GM18505 (cell line): ENCODE data around the gene GRID1.

Source experiments
- ATAC-seq: cut with Tn5 transposase; IDR thresholded peaks from one replicate; pipeline ENCODE4 v1.9.1; 2021; ENCODE audit not compliant: unreplicated experiment
- POLR2A ChIP-seq: IDR thresholded peaks from 4 replicates; pipeline ENCODE4 v1.6.1; 2011; ENCODE audit warnings: borderline replicate concordance; ENCODE audit not compliant: insufficient read depth, insufficient read length; ENCODE audit errors: extremely low read depth

The GRID1 gene

GRCh38 chr10:86229811-86230556 is 136.6 kb downstream of the GRID1 start:
- TF ChIP-seq POLR2A, result no peak
- ATAC-seq, result no peak

- ATAC-seq, result no peak
- no peak for TF ChIP-seq POLR2A
These were observed 137.2 kb downstream of the GRID1 start for GRCh38 chr10:86229376-86229775.

GRCh38 chr10:86227501-86228258 is 138.9 kb downstream of the GRID1 start:
- ATAC-seq, result no peak
- TF ChIP-seq POLR2A, result no peak

- TF ChIP-seq POLR2A, result no peak
- no peak for ATAC-seq
These were observed 139.8 kb downstream of the GRID1 start for GRCh38 chr10:86226781-86227201.

- no peak for TF ChIP-seq POLR2A
- no peak for ATAC-seq
These were observed 140.6 kb downstream of the GRID1 start for GRCh38 chr10:86226016-86226415.

- no peak for ATAC-seq
- no peak for TF ChIP-seq POLR2A
These were observed 141.4 kb downstream of the GRID1 start for GRCh38 chr10:86225103-86225782.

GRCh38 chr10:86224354-86225102 is 142.1 kb downstream of the GRID1 start:
- ATAC-seq, result no peak
- no peak for TF ChIP-seq POLR2A

- no peak for ATAC-seq
- no peak for TF ChIP-seq POLR2A
These were observed 143.3 kb downstream of the GRID1 start for GRCh38 chr10:86223256-86223655.

- no peak for ATAC-seq
- TF ChIP-seq POLR2A, result no peak
These were observed 143.9 kb downstream of the GRID1 start for GRCh38 chr10:86222687-86223086.

- ATAC-seq, result no peak
These were observed 144.3 kb downstream of the GRID1 start for GRCh38 chr10:86222336-86222650.

GRCh38 chr10:86221442-86222335 is 144.9 kb downstream of the GRID1 start:
- ATAC-seq, result no peak
- TF ChIP-seq POLR2A, result no peak

More at GRCh38 chr10:86222336-86222650, 144.3 kb downstream of the GRID1 start:
- TF ChIP-seq POLR2A, result no peak

- TF ChIP-seq POLR2A, result no peak
- no peak for ATAC-seq
These were observed 146.0 kb downstream of the GRID1 start for GRCh38 chr10:86220626-86221025.
